Activated CD4-positive, alpha-beta T cell treated with anti-CD3 and anti-CD28 coated beads for 36 hours (primary cell): ENCODE measurements around the gene INAVA. TPM values are rescaled to one million over a fixed set of nuclear protein-coding genes. Genes with fewer than 3 reads are reported as not detected.
"Not testable (repeated sequence)": the region's sequence is repeated elsewhere in the genome, so short reads cannot be mapped to it uniquely, and the experiment has no call there.

ENCODE experiments used
- ATAC-seq: fragments of 200-7000 bp; cut with Tn5 transposase; one replicate; pipeline ENCODE4 v1.10.0; 2021; ENCODE audit warnings: mild to moderate bottlenecking, moderate library complexity
- CTCF ChIA-PET: fragments of 350-600 bp; sonication (Branson Sonifier 250); formaldehyde crosslinking; loops from one replicate; lab custom pipeline; 2021; ENCODE audit warnings: antibody characterized with exemption; lab: Charles Lee
- POLR2A ChIA-PET: fragments of 350-600 bp; sonication (Branson Sonifier 250); formaldehyde crosslinking; loops from one replicate; lab custom pipeline; 2021; ENCODE audit warnings: antibody characterized with exemption, inconsistent platforms; lab: Charles Lee
- DNase-seq: peaks from one replicate; pipeline ENCODE4 v3.0.0-alpha.2; 2020
- H3K27ac Mint-ChIP-seq: one replicate; pipeline ENCODE4 v1.8.0; 2021; ENCODE audit warnings: mixed read lengths
- H3K27me3 Mint-ChIP-seq: one replicate; pipeline ENCODE4 v1.8.0; 2021; ENCODE audit warnings: mixed read lengths
- H3K36me3 Mint-ChIP-seq: one replicate; pipeline ENCODE4 v1.8.0; 2021; ENCODE audit warnings: low read depth, mixed read lengths
- H3K4me1 Mint-ChIP-seq: one replicate; pipeline ENCODE4 v1.8.0; 2021; ENCODE audit warnings: mixed read lengths
- H3K4me3 Mint-ChIP-seq: one replicate; pipeline ENCODE4 v1.8.0; 2021; ENCODE audit warnings: mild to moderate bottlenecking, moderate library complexity, mixed read lengths
- H3K9me3 Mint-ChIP-seq: one replicate; pipeline ENCODE4 v1.8.0; 2021; ENCODE audit warnings: low read depth, mixed read lengths
- intact Hi-C, 2 experiments: fragments of 100-400 bp; cut with DNase I in 1 of 2; cut with micrococcal nuclease in 1 of 2; formaldehyde crosslinking; loops; one replicate each; pipeline versions ENCODE4 v1.14.2 to v1.15.1; 2022 to 2024; cut with DNase I, micrococcal nuclease
- total RNA-seq, 2 experiments: library from RNA; stranded (reverse); gene quantifications; one replicate each; pipeline ENCODE4 v1.2.3, GENCODE V29; 2021

The INAVA gene
- total RNA-seq, 2 experiments from 2014 or later, result not detected

GRCh38 chr1:200963888-200964287 is 69.2 kb downstream of the INAVA start:
- POLR2A ChIA-PET, H3K27ac Mint-ChIP-seq, H3K4me1 Mint-ChIP-seq, DNase-seq, H3K27me3 Mint-ChIP-seq, H3K36me3 Mint-ChIP-seq, H3K9me3 Mint-ChIP-seq, intact Hi-C loops, H3K4me3 Mint-ChIP-seq, ATAC-seq: not testable (repeated sequence)
- CTCF ChIA-PET, result interaction anchor here (0.6 to 1.6 kb wide), 3 partner anchors 8 to 62 kb away, joined by 3 to 4 read pairs (median 4); no protein-coding TSS in a partner anchor

Other genes starting within 250 kb of the INAVA start
- gene DDX59, start 225.0 kb upstream of the INAVA start, total RNA-seq, result 10 to 100 TPM; 17.4 to 19.4 TPM
- gene CAMSAP2, start 156.0 kb upstream of the INAVA start, total RNA-seq, result 1 to 10 TPM; 2.3 to 3.0 TPM
- gene GPR25, start 21.9 kb upstream of the INAVA start, total RNA-seq, result not detected
- gene KIF21B, start 128.8 kb downstream of the INAVA start, total RNA-seq, result 10 to 100 TPM; 62.8 to 67.1 TPM
- not detected for gene CACNA1S, start 217.5 kb downstream of the INAVA start, total RNA-seq
- under 1 TPM in 1 of 2 experiments, not detected in 1; 0.09 TPM for gene ASCL5, start 232.3 kb downstream of the INAVA start, total RNA-seq